Type B pancreatic cell (in vitro differentiated cells): ENCODE measurements around the gene HIVEP3. TPM values are rescaled to one million over a fixed set of nuclear protein-coding genes. Genes with fewer than 3 reads are reported as not detected.
A peak's percentile ranks its signal among the peaks of the same experiment; 100 is the strongest.

Experiments used
- DNase-seq: peaks from one replicate; pipeline ENCODE4 v3.0.0; 2021; ENCODE audit warnings: mixed read lengths; ENCODE audit not compliant: unreplicated experiment; ENCODE audit errors: extremely low spot score
- H3K27ac Mint-ChIP-seq: 2 replicates; pipeline ENCODE4 v1.8.0; 2021; ENCODE audit warnings: mild to moderate bottlenecking, mixed read lengths
- H3K27me3 Mint-ChIP-seq: 2 replicates; pipeline ENCODE4 v1.8.0; 2021; ENCODE audit warnings: mixed read lengths
- H3K36me3 Mint-ChIP-seq: 2 replicates; pipeline ENCODE4 v1.8.0; 2021; ENCODE audit warnings: mixed read lengths
- H3K4me1 Mint-ChIP-seq: one replicate; pipeline ENCODE4 v1.8.0; 2021; ENCODE audit warnings: mixed read lengths; ENCODE audit not compliant: unreplicated experiment
- H3K4me3 Mint-ChIP-seq: 2 replicates; pipeline ENCODE4 v1.8.0; 2021; ENCODE audit warnings: mild to moderate bottlenecking, mixed read lengths
- H3K9me3 Mint-ChIP-seq: 2 replicates; pipeline ENCODE4 v1.8.0; 2021; ENCODE audit warnings: mixed read lengths
- CTCF ChIP-seq: fragments of 200-600 bp; sonication (generic); conservative IDR thresholded peaks from 2 replicates; pipeline ENCODE4 v1.5.0; 2021; ENCODE audit warnings: antibody characterized with exemption, mild to moderate bottlenecking
- total RNA-seq: library from RNA; stranded (reverse); gene quantifications from 2 replicates; pipeline ENCODE4 v1.2.1, GENCODE V29; 2021; ENCODE audit warnings: low replicate concordance

The HIVEP3 gene
- total RNA-seq, 1 donor from 2014 or later, result 9.2 TPM

GRCh38 chr1:41906943-41907342 is 11.8 kb downstream of the HIVEP3 start:
- H3K9me3 Mint-ChIP-seq, result no peaks in the 10 kb centered on the region

GRCh38 chr1:41905093-41905675 is 13.5 kb downstream of the HIVEP3 start:
- Mint-ChIP-seq H3K27me3 (peaks cover 2% of the 10 kb centered on the region), H3K36me3 (no peaks in the 10 kb centered on the region), H3K9me3 (no peaks in the 10 kb centered on the region), H3K4me3 (no peak overlapping the region), H3K27ac (no peak overlapping the region), H3K4me1 (peaks cover 20% of the 10 kb centered on the region)
- no peak for DNase-seq
- no peak for TF ChIP-seq CTCF

More at GRCh38 chr1:41906943-41907342, 11.8 kb downstream of the HIVEP3 start:
- no peak overlapping the region for H3K4me3 Mint-ChIP-seq
- peaks cover 5% of the 10 kb centered on the region for H3K27me3 Mint-ChIP-seq
- no peak for DNase-seq
- no peak overlapping the region for H3K27ac Mint-ChIP-seq
- no peaks in the 10 kb centered on the region for H3K36me3 Mint-ChIP-seq
- peaks cover 2% of the 10 kb centered on the region for H3K4me1 Mint-ChIP-seq
- TF ChIP-seq CTCF, result no peak

GRCh38 chr1:41902664-41903063 is 16.1 kb downstream of the HIVEP3 start:
- no peak for TF ChIP-seq CTCF
- DNase-seq, result no peak
- peaks cover 30% of the 10 kb centered on the region for H3K4me1 Mint-ChIP-seq
- H3K36me3 Mint-ChIP-seq, result no peaks in the 10 kb centered on the region
- no peak overlapping the region for H3K27ac Mint-ChIP-seq
- no peaks in the 10 kb centered on the region for H3K9me3 Mint-ChIP-seq
- peaks cover 2% of the 10 kb centered on the region for H3K27me3 Mint-ChIP-seq
- H3K4me3 Mint-ChIP-seq, result no peak overlapping the region

GRCh38 chr1:41902159-41902577 is 16.6 kb downstream of the HIVEP3 start:
- Mint-ChIP-seq H3K4me1 (peaks cover 33% of the 10 kb centered on the region), H3K36me3 (no peaks in the 10 kb centered on the region), H3K9me3 (no peaks in the 10 kb centered on the region), H3K27ac (no peak overlapping the region), H3K27me3 (peaks cover 2% of the 10 kb centered on the region), H3K4me3 (no peak overlapping the region)
- DNase-seq, result no peak
- TF ChIP-seq CTCF, result no peak

GRCh38 chr1:41901551-41901950 is 17.2 kb downstream of the HIVEP3 start:
- Mint-ChIP-seq H3K4me1 (peaks cover 33% of the 10 kb centered on the region), H3K9me3 (no peaks in the 10 kb centered on the region), H3K36me3 (no peaks in the 10 kb centered on the region), H3K4me3 (no peak overlapping the region), H3K27ac (peak overlapping the region; percentile 51), H3K27me3 (peaks cover 2% of the 10 kb centered on the region)
- peak; percentile 10 for DNase-seq
- no peak for TF ChIP-seq CTCF
